Keratinocyte (primary cell): ENCODE measurements around the gene DYNC1I1.

Experiments used
- EZH2 ChIP-seq: IDR thresholded peaks from one replicate; pipeline ENCODE4 v1.6.1; 2012; ENCODE audit warnings: inconsistent platforms, mild to moderate bottlenecking, low read length, moderate library complexity
- TF ChIP-seq, protein P1 (sequence below), 3 experiments: IDR thresholded peaks in 1 of 3; conservative IDR thresholded peaks in 1 of 3; optimal IDR thresholded peaks in 1 of 3; 2 replicates in 2 of 3; 3 replicates in 1 of 3; pipeline versions ENCODE3 to v1.5.1; 2011; ENCODE audit warnings: low read length in 3 of 3, mild to moderate bottlenecking in 3 of 3, moderate library complexity in 2 of 3, control low read depth in 1 of 3, inconsistent platforms in 1 of 3; ENCODE audit not compliant: insufficient read depth in 2 of 3; ENCODE audit errors: extremely low read depth in 1 of 3

DNA sequence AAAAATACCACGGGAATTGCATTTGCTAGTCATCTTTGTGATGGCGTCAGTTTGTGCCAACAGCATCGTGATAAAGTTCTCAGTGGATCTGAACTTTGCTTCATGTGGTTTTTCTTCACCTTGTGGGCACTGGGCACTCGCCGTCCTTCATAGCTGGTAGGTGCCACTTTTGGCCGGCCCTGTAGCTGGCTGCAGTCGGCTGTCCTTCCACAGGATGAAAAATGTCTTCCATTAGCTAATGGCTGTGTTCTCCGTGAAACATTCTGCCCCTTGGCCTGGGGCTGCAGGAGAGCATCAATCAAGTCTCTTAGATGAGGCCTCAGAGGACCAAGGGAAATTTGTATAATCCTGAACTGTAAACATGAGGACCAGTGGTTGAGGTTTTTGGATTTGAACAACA is 145.3 kb downstream of the DYNC1I1 start:
- TF ChIP-seq, protein P1, sequence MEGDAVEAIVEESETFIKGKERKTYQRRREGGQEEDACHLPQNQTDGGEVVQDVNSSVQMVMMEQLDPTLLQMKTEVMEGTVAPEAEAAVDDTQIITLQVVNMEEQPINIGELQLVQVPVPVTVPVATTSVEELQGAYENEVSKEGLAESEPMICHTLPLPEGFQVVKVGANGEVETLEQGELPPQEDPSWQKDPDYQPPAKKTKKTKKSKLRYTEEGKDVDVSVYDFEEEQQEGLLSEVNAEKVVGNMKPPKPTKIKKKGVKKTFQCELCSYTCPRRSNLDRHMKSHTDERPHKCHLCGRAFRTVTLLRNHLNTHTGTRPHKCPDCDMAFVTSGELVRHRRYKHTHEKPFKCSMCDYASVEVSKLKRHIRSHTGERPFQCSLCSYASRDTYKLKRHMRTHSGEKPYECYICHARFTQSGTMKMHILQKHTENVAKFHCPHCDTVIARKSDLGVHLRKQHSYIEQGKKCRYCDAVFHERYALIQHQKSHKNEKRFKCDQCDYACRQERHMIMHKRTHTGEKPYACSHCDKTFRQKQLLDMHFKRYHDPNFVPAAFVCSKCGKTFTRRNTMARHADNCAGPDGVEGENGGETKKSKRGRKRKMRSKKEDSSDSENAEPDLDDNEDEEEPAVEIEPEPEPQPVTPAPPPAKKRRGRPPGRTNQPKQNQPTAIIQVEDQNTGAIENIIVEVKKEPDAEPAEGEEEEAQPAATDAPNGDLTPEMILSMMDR (optimal IDR thresholded peaks at IDR 0.05 in 1 of 3, IDR thresholded peaks at IDR 0.05 in 1 of 3, conservative IDR thresholded peaks at IDR 0.05 in 1 of 3; ENCODE audit: extremely low read depth in 1 of 3, insufficient read depth in 2 of 3, low read length in 3 of 3): no peak
- no peak for TF ChIP-seq EZH2
